Panc1 (cell line): ENCODE results near the gene PCDH15. TPM values are rescaled to one million over a fixed set of nuclear protein-coding genes. Genes with fewer than 3 reads are reported as not detected.

ENCODE experiments used
- ATAC-seq: fragments of 200-7000 bp; cut with Tn5 transposase; 2 replicates; pipeline ENCODE4 v1.9.1; 2020; ENCODE audit warnings: mild to moderate bottlenecking, moderate library complexity
- BruUV-seq: library from RNA; stranded (reverse); fragments of 400-500 nt; replicated peaks from 2 replicates; lab custom pipeline; 2021; lab: Mats Ljungman, UMichigan
- CTCF ChIA-PET: fragments of 300-600 bp; sonication (Branson Sonifier 250); formaldehyde crosslinking; loops from one replicate; lab custom pipeline; 2022; ENCODE audit warnings: antibody characterized with exemption; lab: Charles Lee
- POLR2A ChIA-PET: fragments of 300-600 bp; sonication (Branson Sonifier 250); formaldehyde crosslinking; loops from one replicate; lab custom pipeline; 2022; ENCODE audit warnings: antibody characterized with exemption; lab: Charles Lee
- DNase-seq: peaks from one replicate; pipeline ENCODE4 v3.0.0-alpha.2; 2010; ENCODE audit warnings: low read depth, low spot score
- H3K27ac ChIP-seq: 2 replicates; pipeline ENCODE4 v1.5.1; 2011; ENCODE audit warnings: mild to moderate bottlenecking, low read length, inconsistent platforms
- H3K27me3 ChIP-seq: fragments of 200-500 bp; sonication (Bioruptor generic); 2 replicates; pipeline ENCODE4 v1.6.0; 2014; ENCODE audit warnings: low read length, inconsistent platforms; ENCODE audit not compliant: control insufficient read depth, insufficient read depth
- H3K36me3 ChIP-seq: fragments of 200-500 bp; sonication (Bioruptor generic); 2 replicates; pipeline ENCODE4 v1.5.1; 2014; ENCODE audit warnings: inconsistent platforms, mild to moderate bottlenecking, low read length, moderate library complexity; ENCODE audit not compliant: control insufficient read depth, insufficient read depth
- H3K4me1 ChIP-seq: 2 replicates; pipeline ENCODE4 v1.5.1; 2011; ENCODE audit warnings: inconsistent platforms, mild to moderate bottlenecking, low read length, moderate library complexity; ENCODE audit not compliant: control insufficient read depth, insufficient read depth
- H3K4me3 ChIP-seq, 2 experiments: 2 replicates each; pipeline ENCODE4 v1.5.1; 2011 to 2012; ENCODE audit warnings: low read depth in 2 of 2, low read length in 2 of 2, mild to moderate bottlenecking in 2 of 2, inconsistent platforms in 1 of 2, moderate library complexity in 1 of 2
- H3K9me3 ChIP-seq: fragments of 200-500 bp; sonication (Bioruptor generic); 2 replicates; pipeline ENCODE4 v1.5.1; 2014; ENCODE audit warnings: low read depth, mild to moderate bottlenecking, inconsistent platforms, low read length, moderate library complexity; ENCODE audit not compliant: control insufficient read depth, insufficient read depth
- CTCF ChIP-seq: fragments of 450-650 bp; IDR thresholded peaks from 2 replicates; pipeline ENCODE4 v1.5.1; 2017; ENCODE audit warnings: mild to moderate bottlenecking
- POLR2AphosphoS5 ChIP-seq: IDR thresholded peaks from 2 replicates; pipeline ENCODE4 v1.6.1; 2012; ENCODE audit warnings: mild to moderate bottlenecking, low read depth, low read length, moderate library complexity
- SIN3A ChIP-seq: IDR thresholded peaks from 2 replicates; pipeline ENCODE4 v1.6.1; 2012; ENCODE audit warnings: low read depth, mild to moderate bottlenecking, low read length, moderate library complexity, borderline replicate concordance; ENCODE audit not compliant: insufficient read depth
- TCF7L2 ChIP-seq: IDR thresholded peaks from 2 replicates; pipeline ENCODE4 v1.6.1; 2011; ENCODE audit warnings: mild to moderate bottlenecking, low read depth, low read length, inconsistent platforms
- in situ Hi-C: cut with HindIII; loops from 2 replicates; pipeline ENCODE4 v1.10.0; 2016; ENCODE audit warnings: low sequenced_read_pairs, low pct_unique_long_range_greater_than_20kb
- intact Hi-C: fragments of 100-400 bp; cut with micrococcal nuclease; formaldehyde crosslinking; loops from one replicate; pipeline ENCODE4 v1.10.0; 2022; ENCODE audit not compliant: unreplicated experiment
- total RNA-seq: library from RNA; stranded (reverse); gene quantifications from one replicate; pipeline ENCODE4 v1.2.1, GENCODE V29; 2021; ENCODE audit not compliant: unreplicated experiment
- TF ChIP-seq, protein P1 (sequence below), 2 experiments: IDR thresholded peaks; 2 replicates each; pipeline ENCODE4 v1.6.1; 2011 to 2012; ENCODE audit warnings: low read depth in 2 of 2, control low read depth in 1 of 2, low read length in 1 of 2, mild to moderate bottlenecking in 1 of 2, moderate library complexity in 1 of 2; ENCODE audit not compliant: insufficient read depth in 1 of 2

The PCDH15 gene
- total RNA-seq, 1 experiment from 2014 or later, result 0.18 TPM

DNA sequence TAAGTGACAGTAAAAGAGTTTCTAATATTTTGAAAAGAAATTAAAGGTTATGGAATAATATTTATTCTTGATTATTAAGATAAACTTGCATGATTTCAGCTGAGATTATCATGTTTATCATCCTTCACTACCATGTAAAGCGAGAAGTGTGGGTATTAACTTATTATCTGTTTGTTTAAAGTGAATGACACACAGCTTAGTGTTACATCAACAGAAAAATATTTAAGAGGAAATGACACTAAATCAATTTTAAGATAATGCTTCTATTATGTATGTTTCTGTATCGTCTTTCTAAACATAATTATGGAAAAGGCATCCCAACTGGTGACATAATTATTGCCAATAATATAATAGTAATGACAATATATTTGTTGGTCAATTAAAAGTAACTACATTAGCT lies 213.1 kb downstream of the PCDH15 start:
- ChIA-PET CTCF (no interaction called here), POLR2A (no interaction called here)
- Histone ChIP-seq H3K4me3 (no peak overlapping the region), H3K27ac (no peak overlapping the region), H3K27me3 (no peaks in the 10 kb centered on the region), H3K4me1 (no peaks in the 10 kb centered on the region), H3K9me3 (no peaks in the 10 kb centered on the region), H3K36me3 (no peaks in the 10 kb centered on the region)
- intact Hi-C loops, result no loop called here
- DNase-seq (no peak), ATAC-seq (no peak)
- BruUV-seq, result no TSS peak
- in situ Hi-C loops, result no loop called here
- no peak for TF ChIP-seq TCF7L2
- no peak for TF ChIP-seq POLR2AphosphoS5

- ATAC-seq, result no peak
- no peaks in the 10 kb centered on the region for H3K4me1 ChIP-seq
- intact Hi-C loops, result no loop called here
- DNase-seq, result no peak
- no peaks in the 10 kb centered on the region for H3K27me3 ChIP-seq
- POLR2A ChIA-PET, result no interaction called here
- BruUV-seq, result no TSS peak
- no peak overlapping the region for H3K27ac ChIP-seq
- no peaks in the 10 kb centered on the region for H3K9me3 ChIP-seq
- in situ Hi-C loops, result no loop called here
- TF ChIP-seq POLR2AphosphoS5 (no peak), TCF7L2 (no peak), SIN3A (no peak), CTCF (no peak)
- TF ChIP-seq, protein P1, sequence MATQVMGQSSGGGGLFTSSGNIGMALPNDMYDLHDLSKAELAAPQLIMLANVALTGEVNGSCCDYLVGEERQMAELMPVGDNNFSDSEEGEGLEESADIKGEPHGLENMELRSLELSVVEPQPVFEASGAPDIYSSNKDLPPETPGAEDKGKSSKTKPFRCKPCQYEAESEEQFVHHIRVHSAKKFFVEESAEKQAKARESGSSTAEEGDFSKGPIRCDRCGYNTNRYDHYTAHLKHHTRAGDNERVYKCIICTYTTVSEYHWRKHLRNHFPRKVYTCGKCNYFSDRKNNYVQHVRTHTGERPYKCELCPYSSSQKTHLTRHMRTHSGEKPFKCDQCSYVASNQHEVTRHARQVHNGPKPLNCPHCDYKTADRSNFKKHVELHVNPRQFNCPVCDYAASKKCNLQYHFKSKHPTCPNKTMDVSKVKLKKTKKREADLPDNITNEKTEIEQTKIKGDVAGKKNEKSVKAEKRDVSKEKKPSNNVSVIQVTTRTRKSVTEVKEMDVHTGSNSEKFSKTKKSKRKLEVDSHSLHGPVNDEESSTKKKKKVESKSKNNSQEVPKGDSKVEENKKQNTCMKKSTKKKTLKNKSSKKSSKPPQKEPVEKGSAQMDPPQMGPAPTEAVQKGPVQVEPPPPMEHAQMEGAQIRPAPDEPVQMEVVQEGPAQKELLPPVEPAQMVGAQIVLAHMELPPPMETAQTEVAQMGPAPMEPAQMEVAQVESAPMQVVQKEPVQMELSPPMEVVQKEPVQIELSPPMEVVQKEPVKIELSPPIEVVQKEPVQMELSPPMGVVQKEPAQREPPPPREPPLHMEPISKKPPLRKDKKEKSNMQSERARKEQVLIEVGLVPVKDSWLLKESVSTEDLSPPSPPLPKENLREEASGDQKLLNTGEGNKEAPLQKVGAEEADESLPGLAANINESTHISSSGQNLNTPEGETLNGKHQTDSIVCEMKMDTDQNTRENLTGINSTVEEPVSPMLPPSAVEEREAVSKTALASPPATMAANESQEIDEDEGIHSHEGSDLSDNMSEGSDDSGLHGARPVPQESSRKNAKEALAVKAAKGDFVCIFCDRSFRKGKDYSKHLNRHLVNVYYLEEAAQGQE (IDR thresholded peaks at IDR 0.05; ENCODE audit: insufficient read depth in 1 of 2, low read depth in 2 of 2, low read length in 1 of 2), result no peak
- no peaks in the 10 kb centered on the region for H3K36me3 ChIP-seq
- H3K4me3 ChIP-seq, result no peak overlapping the region
- CTCF ChIA-PET, result no interaction called here
Observed at GRCh38 chr10:54585572-54585971, 215.5 kb downstream of the PCDH15 start.

- no peak for DNase-seq
- in situ Hi-C loops, result no loop called here
- Histone ChIP-seq H3K27me3 (no peaks in the 10 kb centered on the region), H3K36me3 (no peaks in the 10 kb centered on the region), H3K4me3 (no peak overlapping the region), H3K9me3 (no peaks in the 10 kb centered on the region), H3K27ac (no peak overlapping the region), H3K4me1 (no peaks in the 10 kb centered on the region)
- ATAC-seq, result no peak
- ChIA-PET CTCF (no interaction called here), POLR2A (no interaction called here)
- no TSS peak for BruUV-seq
- TF ChIP-seq CTCF, result no peak
- TF ChIP-seq SIN3A, result no peak
- no peak for TF ChIP-seq POLR2AphosphoS5
- TF ChIP-seq TCF7L2, result no peak
- TF ChIP-seq, protein P1 (IDR thresholded peaks at IDR 0.05; ENCODE audit: insufficient read depth in 1 of 2, low read depth in 2 of 2, low read length in 1 of 2), result no peak
- intact Hi-C loops, result no loop called here
Observed at GRCh38 chr10:54577682-54578081, 223.3 kb downstream of the PCDH15 start.
